CD4-positive, alpha-beta T cell treated with Interleukin-21 for 1 hour (primary cell): ENCODE data around the gene THRSP.
A peak's percentile ranks its signal among the peaks of the same experiment; 100 is the strongest.
"Not testable (repeated sequence)": the region's sequence is repeated elsewhere in the genome, so short reads cannot be mapped to it uniquely, and the experiment has no call there.

Source experiments
- DNase-seq: peaks from one replicate; pipeline ENCODE4 v3.0.0-alpha.2; 2020

Gene THRSP

DNA sequence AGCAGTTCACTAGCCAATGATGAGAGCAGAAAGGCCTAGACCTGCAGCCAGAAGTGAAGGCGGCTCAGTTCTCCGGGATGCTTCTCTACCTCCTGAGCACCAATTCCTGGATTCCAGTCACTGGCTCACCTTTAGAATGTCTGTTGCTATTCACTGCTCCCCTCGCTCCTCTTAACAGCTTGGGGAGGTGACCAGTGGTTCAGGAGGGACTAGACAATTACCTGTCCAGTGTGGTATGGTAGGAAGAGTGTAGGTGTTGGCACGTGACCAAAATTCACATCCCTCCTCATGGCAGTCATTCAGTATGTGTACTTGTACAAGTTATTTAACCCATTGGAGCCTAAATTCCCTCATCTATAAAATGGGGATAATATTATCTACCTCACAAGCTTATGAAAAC, 4.0 kb downstream of the THRSP start:
- no peak for DNase-seq

DNA sequence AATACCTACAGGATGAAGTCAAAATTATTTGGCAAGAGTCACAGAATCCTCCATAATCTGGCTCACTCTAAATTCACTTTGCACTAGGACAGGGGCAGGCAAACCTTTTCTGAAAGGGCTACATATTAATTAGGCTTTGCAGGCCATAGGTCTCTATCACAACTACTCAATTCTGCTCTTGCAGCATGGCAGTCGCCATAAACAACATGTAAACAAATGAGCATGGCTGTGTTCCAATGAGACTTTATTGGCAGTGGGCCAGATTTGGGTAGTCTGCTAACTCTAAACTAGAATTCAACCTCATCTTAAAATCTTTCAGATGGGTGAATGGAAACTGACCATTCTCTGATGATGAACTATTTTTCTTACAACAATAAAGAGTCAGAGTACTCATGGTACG, 5.8 kb downstream of the THRSP start:
- no peak for DNase-seq

DNA sequence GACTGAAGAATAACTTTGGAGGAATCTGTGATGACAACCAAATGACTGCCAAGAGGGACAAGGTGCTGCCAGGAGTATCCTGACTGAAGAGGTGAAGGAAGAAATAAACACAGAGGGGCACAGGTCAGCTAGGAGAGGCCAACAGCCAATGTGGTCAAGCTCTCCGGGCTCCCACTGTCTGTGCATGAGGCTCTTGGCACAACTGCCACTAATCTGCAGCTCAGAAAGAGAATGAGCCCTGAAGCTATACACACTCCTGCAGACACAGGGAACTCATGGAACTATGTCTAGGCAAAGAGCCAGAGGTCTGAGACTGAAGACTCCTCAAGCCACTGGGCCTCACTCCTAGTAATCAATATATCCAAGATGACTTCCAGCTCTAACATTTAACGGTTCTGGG, 7.0 kb downstream of the THRSP start:
- DNase-seq, result no peak

DNA sequence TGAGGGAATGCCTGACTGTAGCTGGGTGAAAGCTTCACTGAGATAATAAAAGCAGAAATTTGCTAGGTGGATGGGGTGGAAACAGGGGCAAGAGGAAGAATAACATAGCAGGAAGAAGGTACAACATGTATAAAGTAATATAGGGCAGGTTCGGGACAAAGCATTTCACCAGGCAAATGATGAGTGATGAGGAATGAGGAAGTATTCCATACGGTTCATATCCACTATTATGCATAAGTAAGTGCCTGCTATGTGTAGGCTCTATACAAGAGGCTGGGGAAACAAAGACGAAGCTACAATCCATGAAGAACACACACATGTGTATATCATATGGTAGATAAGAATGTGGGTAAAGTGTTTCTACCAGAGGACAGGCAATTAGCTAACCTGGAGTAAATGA, 8.1 kb downstream of the THRSP start:
- no peak for DNase-seq

DNA sequence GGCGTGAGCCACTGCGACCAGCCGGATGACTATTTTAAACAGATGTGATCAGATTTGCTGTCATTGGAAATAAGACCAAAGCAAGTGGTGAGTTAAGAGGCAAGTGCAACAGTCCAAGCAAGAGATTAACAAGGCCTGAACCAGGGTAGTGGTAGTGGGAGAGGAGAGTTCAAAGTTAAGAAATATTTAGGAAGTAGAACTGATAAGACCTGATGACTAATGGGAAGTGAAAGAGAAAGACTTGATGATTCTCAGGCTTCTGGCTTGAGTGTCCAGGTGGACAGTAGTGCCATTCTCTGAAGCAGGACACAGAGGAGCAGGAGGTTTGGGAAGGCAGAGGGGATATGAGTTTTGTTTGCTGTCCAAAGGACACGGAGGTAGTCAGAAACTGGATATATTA, 8.8 kb downstream of the THRSP start:
- DNase-seq, result no peak

DNA sequence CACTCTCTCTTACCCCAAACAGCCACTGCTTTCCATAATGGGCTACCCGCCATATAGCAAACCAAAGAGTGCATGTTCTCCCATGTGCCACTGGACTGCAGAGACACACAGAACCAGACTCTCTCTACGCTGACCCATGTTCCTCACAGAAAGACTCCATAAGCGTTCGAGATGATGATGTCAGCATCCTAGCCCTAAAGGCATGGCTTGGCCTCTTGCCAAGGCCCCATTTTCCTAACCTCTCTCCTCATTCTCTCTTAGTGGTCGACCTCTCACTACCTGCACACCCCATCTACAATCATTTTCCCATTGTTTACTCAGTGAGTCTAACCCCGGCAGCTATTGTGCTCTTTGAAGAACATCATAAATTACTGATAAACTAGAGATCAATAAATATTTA, 11.1 kb downstream of the THRSP start:
- no peak for DNase-seq

DNA sequence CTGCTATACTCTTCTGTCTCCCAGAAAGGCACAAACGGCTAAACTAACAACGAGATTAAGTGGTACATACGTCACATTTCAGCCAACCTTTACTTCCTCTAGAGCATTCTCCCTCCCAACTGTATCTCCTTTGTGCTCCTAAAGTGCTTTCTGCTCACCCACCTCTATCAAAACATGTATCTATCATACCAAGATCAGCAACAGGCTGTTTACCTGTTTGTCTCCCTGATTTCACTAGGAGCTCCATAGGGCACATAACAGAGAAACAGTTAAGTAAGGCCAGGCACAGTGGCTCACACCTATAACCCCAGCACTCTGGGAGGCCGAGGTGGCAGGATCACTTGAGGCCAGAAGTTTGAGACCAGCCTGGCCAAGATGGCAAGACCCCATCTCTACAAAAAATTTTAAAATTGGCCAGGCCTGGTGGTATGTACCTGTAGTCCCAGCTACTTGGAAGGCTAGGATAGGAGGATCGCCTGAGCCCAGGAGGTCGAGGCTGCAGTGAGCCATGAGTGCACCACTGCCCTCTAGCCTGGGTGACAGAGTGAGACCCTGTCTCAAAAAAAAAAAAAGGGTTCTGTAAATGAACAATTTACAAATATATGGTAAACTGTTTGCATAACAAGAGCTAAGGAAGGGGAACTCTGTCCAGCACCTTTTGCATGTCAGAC, 13.2 kb downstream of the THRSP start:
- no peak for DNase-seq

DNA sequence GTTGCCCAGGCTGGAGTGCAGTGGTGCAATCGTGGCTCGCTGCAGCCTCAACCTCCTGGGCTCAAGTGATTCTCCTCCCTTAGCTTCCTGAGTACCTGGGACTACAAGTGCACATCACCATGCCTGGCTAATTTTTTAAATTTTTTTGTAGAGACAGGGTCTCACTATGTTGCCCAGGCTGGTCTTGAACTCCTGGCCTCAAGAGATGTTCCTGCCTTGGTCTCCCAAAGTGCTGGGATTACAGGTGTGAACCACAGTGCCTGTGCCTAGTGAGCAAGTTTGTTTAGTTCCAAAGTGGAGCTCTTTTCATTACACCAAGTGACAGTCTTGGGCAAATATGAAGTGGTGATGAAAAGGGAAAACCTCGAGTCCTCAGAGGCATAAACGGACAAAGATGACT, 13.9 kb downstream of the THRSP start:
- not testable (repeated sequence) for DNase-seq

DNA sequence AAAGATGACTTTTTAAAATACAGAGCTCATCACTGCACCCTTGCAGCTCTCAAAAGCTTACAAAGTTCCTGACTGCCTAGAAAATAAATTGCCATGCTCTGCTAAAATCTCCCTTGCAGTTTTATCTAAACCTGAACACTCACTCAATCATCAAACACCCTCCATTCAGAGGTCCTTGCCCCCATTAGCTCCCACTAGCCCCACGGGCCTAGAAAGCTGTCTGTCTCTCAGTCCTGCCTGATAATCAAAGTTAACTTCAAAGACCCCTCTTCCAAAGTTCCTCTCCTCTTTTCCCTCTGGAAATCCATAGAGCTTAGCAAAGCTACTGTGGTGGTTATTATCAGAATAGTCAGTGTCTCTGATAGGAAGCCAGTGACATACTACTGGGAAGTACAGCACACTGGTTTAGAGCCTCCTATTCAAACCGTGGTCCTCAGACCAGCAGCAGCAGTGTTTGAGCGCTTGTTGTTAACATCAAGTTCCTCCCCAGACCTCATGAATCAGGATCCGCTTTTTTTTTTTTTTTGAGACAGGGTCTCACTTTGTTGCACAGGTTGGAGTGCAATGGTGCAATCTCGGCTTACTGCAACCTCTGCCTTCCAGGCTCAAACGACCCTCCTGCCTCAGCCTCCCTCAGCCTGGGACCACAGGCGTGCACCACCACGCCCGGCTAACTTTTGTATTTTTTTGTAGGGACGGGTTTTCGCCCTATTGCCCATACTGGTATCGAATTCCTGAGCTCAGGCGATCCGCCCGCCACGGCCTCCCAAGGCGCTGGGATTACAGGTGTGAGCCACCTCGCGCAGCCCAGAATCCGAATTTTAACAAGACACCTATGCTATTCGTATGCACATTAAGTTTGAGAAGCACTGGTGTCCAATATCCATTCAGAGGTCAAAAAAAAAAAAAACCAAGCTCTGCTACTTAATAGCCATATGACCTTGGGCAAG, 14.8 kb downstream of the THRSP start:
- no peak for DNase-seq

DNA sequence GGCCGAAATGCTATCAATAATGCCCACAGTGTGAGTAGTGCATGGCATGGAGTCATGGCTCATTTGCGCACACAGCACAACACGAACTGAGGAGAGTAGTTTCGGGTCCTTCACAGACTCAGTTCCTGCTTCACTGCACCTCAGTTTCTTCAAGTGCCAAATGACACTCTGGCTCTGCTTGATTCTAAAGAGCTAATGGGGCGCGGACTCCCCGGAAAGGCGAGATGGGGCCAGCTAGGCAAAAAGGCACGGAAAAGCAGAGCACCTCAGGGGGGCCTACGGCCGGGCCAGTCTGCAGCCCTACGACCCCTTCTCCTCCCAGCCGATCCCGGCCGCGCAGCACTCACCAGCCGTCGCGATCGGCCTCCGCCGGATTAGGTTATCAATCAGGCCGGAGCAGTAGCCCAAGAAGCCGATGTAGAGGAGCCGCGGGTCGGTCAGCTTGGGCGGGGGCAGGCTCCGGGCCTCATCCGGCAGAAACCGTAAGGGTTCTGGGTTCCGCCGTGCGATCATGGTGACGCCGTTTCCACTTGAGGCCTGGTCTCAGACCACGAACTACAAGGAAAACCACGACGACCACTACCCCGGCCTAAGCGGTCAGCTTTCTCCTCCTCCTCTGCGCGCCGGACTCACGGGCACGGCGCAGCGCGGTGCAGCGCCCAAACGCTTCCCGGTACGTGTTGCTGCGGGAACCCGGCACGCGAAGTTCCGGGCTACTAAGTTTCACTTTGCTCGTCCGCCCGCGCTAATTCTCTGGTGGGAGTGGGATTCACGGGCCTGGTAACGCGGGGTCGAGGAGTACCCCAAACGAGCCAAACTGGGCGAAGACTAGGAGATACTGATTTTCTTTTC, 15.8 kb downstream of the THRSP start, which contains the start of gene NDUFC2:
NDUFC2 (minus strand) TSS at position 631 of the 852 bp plus-strand sequence; CDS start at position 513, 118 bp downstream.
- DNase-seq, result peak; percentile 73

DNA sequence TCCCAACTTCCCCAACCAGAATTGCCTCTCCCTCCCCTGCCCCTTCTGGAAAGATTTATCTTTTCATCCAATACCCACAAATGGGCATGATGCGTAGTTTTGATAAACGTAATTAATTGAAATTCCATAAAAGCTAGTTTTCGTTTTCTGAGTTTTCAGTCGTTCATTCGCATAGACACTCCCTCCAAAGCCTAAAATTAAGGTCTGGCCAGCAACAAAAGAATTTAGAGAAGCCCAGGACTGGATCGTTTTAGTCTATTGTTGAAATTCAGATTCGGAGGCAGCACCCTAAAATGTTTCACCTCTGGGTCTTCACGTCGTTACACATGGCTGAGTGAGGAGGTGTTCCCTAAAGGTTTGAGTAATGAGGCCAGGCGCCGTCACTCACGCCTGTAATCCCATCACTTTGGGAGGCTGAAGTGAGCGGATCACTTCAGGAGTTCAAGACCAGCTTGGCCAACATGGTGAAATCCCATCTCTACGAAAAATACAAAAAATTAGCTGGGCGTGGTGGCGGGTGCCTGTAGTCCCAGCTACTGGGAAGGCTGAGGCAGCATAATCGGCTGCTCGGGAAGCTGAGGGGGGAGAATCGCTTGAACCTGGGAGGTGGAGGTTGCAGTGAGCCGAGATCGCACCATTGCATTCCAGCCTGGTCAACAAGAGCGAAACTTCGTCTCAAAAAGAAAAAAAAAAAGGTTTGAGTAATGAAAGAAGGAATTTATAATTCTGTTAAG, 16.6 kb downstream of the THRSP start:
- no peak for DNase-seq

DNA sequence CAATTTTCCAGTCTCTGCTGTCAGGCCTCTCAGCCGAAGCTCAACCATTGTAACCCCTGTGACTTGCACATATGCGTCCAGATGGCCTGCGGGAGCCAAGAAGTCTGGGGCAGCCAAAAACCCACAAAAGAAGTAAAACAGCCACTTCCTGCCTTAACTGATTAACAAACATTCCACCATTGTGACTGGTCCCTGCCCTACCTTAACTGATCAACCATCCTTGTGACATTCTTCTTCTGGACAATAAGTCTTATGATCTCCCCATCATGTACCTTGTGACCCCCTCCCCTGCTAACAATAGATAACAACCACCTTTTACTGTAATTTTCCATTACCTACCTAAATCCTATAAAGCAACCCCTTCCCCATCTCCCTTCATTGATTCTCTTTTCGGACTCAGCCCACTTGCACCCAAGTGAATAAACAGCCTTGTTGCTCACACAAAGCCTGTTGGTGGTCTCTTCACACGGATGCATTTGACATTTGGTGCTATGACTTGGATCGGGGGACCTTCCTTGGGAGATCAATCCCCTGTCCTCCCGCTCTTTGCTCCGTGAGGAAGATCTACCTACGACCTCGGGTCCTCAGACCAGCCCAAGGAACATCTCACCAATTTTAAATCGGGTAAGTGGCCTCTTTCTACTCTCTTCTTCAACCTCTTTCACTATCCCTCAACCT, 17.3 kb downstream of the THRSP start:
- no peak for DNase-seq

DNA sequence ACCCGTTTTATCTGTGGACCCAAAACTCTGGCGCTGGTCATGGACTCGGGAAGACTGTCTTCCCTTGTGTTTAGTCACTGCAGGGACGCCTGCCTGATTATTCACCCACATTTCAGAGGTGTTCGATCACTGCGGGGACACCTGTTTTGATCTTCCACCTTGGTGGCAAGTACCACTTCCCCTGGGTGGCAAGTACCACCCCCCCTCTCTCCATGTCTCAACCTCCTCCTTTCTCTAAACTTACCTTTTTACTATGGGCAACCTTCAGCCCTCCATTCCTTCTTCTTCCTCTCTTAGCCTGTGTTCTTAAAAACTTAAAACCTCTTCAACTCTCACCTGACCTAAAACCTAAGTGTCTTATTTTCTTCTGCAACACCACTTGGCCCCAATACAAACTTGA, 17.9 kb downstream of the THRSP start:
- peak; percentile 18 for DNase-seq

DNA sequence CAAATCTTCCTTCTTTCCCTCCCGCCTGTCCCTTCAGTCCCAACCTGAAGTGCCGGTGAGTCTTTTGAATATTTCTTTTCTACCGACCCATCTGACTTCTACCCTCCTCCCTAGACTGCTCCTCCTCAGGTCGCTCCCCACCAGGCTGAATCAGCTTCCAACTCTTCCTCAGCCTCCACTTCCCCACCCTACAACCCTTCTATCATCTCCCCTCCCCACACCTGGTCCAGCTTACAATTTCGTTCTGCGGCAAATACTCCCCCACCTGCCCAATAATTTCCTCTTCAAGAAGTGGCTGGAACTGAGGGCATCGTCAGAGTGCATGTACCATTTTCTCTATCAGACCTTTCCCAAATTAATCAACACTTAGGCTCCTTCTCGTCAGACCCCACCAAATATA, 18.5 kb downstream of the THRSP start:
- no peak for DNase-seq

DNA sequence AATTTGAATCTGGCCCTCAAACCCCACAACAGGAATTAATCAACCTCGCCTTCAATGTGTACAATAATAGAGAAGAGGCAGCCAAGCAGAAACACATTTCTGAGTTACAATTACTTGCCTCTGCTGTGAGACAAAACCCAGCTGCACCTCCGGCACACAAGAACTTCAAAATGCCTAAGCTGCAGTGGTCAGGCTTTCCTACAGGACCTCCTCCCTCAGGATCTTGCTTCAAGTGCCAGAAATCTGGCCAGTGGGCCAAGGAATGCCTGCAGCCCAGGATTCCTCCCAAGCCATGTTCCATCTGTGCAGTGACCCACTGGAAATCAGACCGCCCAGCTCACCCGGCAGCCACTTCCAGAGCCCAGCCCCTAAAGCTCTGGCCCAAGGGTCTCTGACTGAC, 19.4 kb downstream of the THRSP start:
- DNase-seq, result no peak

DNA sequence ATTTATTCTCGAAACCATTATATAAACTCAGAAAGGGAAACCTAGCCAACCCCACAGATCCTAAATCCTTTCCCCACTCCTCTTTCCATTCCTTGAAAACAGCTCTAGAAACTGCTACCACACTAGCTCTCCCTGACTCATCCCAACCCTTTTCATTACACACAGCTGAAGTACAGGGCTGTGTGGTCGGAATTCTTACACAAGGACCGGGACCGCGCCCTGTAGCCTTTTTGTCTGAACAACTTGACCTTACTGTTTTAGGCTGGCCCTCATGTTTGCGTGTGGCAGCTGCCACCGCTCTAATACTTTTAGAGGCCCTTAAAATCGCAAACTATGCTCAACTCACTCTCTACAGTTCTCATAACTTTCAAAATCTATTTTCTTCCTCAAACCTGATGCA, 20.8 kb downstream of the THRSP start:
- DNase-seq, result not testable (repeated sequence)

DNA sequence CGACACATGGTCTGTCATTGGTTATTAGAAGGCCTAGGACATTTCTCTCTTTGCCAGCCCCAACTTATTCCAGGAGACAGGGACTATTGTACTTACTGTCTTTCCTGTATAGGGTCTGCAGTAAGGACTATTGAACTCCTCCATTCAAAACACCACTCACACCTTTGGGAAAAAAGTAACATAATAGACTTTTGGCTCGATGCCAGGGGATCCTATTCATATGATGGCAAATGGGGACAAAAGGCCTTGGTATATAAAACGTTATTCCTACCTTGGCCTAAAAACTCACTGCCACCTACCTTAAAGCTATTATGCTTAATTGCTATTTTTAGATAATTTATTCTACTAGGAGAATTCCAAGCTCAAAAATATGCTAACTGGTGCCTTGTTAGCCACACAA, 22.3 kb downstream of the THRSP start:
- DNase-seq, result no peak

DNA sequence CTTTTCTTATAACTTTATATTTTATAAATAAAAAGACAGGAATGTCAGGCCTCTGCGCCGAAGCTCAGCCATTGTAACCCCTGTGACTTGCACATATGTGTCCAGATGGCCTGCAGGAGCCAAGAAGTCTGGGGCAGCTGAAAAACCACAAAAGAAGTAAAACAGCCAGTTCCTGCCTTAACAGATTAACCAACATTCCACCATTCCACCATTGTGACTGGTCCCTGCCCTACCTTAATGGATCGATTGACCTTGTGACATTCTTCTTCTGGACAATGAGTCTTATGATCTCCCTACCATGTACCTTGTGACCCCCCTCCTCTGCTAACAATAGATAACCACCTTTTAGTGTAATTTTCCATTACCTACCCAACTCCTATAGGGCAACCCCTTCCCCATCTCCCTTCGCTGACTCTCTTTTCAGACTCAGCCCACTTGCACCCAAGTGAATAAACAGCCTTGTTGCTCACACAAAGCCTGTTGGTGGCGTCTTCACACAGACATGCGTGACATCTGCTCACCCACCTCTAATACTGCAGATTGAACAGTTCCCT, 22.9 kb downstream of the THRSP start:
- not testable (repeated sequence) for DNase-seq

DNA sequence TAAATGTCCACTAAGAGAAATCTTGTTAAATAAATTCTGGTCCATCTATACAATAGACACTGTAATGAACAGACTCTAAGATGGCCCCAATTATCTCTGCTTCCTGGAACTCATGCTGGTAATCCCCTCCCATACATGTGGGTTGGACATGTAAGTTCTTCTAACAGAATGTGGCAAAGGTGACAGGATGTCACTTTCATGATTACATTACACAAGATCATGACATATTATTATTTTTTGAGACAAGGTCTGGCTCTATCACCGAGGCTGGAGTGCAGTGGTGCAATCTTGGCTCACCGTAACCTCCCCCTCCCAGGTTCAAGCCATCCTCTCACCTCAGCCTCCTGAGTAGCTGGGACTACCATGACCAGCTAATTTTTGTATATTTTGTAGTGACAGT, 30.6 kb downstream of the THRSP start:
- no peak for DNase-seq

DNA sequence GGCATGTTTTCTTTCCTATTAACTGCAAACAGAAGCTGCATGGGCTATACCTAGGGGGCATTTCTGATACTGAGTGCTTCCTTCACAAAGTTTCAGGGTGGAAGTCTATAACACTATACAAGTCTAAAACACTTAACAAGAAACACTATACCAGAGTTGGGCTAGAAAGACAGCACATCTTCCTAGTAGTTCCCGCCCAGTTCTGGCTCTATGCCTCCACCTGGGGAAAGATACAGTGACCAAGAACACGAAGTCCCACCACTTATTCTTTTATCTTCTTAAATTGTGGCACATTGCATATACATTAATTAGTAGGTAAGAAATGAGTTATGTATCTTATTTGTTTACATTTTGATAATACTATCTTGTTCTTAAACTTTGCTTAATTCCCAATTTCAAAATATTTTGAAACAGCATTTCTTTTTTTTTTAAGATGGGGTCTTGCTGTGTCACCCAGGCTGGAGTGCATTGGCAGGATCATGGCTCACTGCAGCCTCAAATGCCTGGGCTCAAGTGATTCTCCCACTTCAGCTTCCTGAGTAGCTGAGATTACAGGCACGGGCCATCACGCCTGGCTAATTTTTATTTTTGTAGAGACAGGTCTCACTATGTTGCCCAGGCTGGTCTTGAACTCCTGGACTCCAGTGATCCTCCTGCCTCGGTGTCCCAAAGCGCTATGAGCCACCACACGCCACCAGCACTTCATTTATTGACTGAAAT, 34.2 kb downstream of the THRSP start:
- no peak for DNase-seq

DNA sequence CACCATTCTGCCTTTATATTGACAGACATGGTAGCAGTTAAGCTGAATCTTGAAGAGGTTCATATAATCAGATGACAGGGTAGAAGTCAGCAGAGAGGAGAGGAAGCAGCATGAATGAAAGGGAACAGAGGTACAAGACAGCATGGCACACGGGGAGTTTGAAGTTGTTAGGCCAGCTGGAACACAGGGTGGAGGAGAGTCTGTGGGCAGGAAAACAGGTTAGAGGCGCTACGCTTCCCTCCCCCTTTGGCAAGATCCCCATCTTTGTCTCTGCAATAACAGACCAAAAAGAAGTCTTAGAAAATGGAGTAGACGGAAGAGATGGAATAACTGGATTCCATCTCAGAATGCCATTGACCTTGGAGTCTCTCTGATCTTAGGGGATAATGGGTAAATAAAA, 36.0 kb downstream of the THRSP start:
- no peak for DNase-seq
